Measurements from ENCODE around the gene JPH4. TPM values are rescaled to one million over a fixed set of nuclear protein-coding genes. Genes with fewer than 3 reads are reported as not detected.
A peak's percentile ranks its signal among the peaks of the same experiment; 100 is the strongest.

The JPH4 gene
- total RNA-seq, 1 donor from 2014 or later = 0.19 TPM

DNA sequence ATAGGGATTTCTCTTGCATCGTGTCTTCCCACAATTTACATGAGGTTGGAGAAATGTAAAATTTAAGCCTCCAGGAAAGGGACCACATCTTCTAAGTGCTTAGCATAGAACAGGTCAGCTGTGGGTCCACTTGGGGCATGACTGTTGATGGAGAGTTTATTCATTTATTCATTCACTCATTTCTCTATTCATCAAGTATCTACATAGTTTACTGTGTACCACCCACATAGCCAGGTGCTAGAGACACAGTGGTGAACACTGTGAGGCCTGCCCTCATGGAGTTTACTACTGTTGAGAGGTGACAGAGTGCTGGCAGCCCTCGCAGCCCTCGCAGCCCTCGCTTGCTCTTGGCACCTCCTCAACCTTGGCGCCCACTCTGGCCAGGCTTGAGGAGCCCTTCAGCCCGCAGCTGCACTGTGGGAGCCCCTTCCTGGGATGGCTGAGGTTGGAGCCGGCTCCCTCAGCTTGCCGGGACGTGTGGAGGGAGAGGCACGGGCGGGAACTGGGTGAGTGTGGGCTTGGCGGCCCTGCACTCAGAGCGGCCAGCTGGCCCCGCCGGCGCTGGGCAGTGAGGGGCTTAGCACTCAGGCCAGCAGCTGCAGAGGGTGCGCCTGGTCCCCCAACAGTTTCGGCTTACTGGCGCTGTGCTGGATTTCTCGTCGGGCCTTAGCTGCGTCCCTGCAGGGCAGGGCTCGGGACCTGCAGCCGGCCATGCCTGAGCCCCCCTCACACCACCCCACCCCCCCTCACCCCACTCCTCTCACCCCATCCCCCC lies 1.7 kb upstream of the JPH4 start:
- no peaks in the 10 kb centered on the region for H3K36me3 ChIP-seq
- DNase-seq = no peak
- H3K4me1 ChIP-seq = peaks cover 18% of the 10 kb centered on the region
- no peak overlapping the region for H3K27ac ChIP-seq (replicated peaks)
- H3K9me3 ChIP-seq (replicated peaks) = no peaks in the 10 kb centered on the region
- peaks cover 79% of the 10 kb centered on the region for H3K27me3 ChIP-seq (ENCODE audit: low read depth)
- TF ChIP-seq, protein P1, sequence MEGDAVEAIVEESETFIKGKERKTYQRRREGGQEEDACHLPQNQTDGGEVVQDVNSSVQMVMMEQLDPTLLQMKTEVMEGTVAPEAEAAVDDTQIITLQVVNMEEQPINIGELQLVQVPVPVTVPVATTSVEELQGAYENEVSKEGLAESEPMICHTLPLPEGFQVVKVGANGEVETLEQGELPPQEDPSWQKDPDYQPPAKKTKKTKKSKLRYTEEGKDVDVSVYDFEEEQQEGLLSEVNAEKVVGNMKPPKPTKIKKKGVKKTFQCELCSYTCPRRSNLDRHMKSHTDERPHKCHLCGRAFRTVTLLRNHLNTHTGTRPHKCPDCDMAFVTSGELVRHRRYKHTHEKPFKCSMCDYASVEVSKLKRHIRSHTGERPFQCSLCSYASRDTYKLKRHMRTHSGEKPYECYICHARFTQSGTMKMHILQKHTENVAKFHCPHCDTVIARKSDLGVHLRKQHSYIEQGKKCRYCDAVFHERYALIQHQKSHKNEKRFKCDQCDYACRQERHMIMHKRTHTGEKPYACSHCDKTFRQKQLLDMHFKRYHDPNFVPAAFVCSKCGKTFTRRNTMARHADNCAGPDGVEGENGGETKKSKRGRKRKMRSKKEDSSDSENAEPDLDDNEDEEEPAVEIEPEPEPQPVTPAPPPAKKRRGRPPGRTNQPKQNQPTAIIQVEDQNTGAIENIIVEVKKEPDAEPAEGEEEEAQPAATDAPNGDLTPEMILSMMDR (IDR thresholded peaks at IDR 0.05; ENCODE audit: borderline replicate concordance) = no peak
- intact Hi-C loops (cut with micrococcal nuclease) = no loop called here
- no peak overlapping the region for H3K4me3 ChIP-seq

DNA sequence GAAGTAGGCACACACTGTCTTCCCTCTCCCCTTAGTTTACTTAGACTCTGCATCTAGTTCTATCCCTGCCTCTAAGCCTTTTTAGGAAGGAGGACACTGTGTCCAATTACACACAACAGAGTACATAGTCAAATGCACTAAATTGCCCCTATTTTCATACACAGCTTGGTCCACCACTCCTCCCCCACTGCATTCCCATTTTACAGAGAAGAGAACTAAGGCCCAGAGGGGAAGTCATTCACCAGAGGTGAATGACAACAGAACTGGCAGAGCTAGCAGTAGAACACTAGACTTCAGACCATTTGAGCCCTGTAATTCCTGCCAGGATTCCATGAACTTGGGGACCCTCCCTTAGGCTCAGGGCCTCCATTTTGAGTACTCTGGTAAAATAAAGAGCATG lies 1.1 kb upstream of the JPH4 start:
- H3K27me3 ChIP-seq (ENCODE audit: low read depth) = peaks cover 85% of the 10 kb centered on the region
- DNase-seq = no peak
- intact Hi-C loops (cut with micrococcal nuclease) = no loop called here

DNA sequence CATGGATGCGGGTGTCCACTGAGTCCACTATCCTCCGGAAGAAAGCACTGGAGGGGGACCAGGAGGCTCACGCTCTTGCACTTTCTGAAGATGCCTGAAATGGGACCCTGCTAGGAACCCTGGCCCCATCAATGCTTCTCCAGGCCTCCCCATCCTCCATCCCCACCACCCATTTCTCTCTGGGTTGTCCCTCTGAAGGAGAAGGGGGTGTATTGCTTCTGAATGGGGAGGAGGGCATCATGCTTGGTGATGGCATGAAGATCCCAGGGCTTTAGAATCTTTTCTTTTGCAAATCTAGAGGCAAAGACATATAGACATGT lies 681 bp upstream of the JPH4 start:
- TF ChIP-seq, protein P1 (IDR thresholded peaks at IDR 0.05; ENCODE audit: borderline replicate concordance) = no peak
- no peak for DNase-seq
- no peak overlapping the region for H3K27ac ChIP-seq (replicated peaks)
- H3K36me3 ChIP-seq = no peaks in the 10 kb centered on the region
- no peaks in the 10 kb centered on the region for H3K9me3 ChIP-seq (replicated peaks)
- peaks cover 90% of the 10 kb centered on the region for H3K27me3 ChIP-seq (ENCODE audit: low read depth)
- H3K4me1 ChIP-seq = peaks cover 18% of the 10 kb centered on the region
- intact Hi-C loops (cut with micrococcal nuclease) = no loop called here
- H3K4me3 ChIP-seq = no peak overlapping the region

More for the DNA sequence above, 1.1 kb upstream of the JPH4 start:
- TF ChIP-seq, protein P1 (IDR thresholded peaks at IDR 0.05; ENCODE audit: borderline replicate concordance) = no peak
- Histone ChIP-seq H3K9me3 (replicated peaks) (no peaks in the 10 kb centered on the region), H3K36me3 (no peaks in the 10 kb centered on the region), H3K27ac (replicated peaks) (no peak overlapping the region), H3K4me1 (peaks cover 18% of the 10 kb centered on the region), H3K4me3 (no peak overlapping the region)

DNA sequence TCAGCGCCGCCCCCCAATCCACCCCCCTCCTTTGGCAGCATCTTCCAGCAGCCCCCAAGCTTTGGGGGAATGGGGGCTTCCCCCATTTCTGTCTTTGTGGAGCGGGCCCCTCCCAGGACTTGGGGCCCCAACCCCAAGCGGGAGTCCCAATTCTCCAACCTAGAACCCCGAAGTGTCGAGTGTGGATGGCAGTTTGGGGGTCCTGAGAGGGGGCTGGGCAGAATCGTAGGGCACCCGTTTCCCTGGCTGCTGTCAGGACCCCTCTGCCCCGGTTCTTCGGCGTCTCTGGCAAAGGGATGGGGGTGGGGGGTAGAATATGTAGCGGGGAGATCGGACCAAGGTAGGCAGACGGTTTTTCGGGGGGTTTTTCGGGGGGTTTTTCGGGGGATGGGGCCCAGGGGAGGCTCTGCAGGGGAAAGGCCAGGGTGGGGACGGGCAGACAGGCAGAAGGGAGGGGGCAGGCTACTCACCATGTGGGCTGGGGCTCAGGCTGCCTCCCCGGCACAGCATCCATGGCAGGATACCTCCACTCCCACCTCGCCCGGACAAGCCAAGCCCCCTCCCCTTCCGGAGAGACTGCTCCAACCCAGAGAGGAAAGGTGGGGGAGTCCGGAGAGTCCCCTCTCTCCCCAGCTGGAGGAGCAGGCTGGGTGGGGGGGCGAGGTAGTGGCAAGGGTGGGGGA lies 739 bp downstream of the JPH4 start:
- DNase-seq = no peak
- Histone ChIP-seq H3K36me3 (no peaks in the 10 kb centered on the region), H3K4me3 (peak overlapping the region; percentile 57), H3K4me1 (peaks cover 18% of the 10 kb centered on the region), H3K27me3 (ENCODE audit: low read depth) (peaks cover 96% of the 10 kb centered on the region), H3K27ac (replicated peaks) (no peak overlapping the region), H3K9me3 (replicated peaks) (no peaks in the 10 kb centered on the region)
- intact Hi-C loops (cut with micrococcal nuclease) = no loop called here
- TF ChIP-seq, protein P1 (IDR thresholded peaks at IDR 0.05; ENCODE audit: borderline replicate concordance) = no peak

DNA sequence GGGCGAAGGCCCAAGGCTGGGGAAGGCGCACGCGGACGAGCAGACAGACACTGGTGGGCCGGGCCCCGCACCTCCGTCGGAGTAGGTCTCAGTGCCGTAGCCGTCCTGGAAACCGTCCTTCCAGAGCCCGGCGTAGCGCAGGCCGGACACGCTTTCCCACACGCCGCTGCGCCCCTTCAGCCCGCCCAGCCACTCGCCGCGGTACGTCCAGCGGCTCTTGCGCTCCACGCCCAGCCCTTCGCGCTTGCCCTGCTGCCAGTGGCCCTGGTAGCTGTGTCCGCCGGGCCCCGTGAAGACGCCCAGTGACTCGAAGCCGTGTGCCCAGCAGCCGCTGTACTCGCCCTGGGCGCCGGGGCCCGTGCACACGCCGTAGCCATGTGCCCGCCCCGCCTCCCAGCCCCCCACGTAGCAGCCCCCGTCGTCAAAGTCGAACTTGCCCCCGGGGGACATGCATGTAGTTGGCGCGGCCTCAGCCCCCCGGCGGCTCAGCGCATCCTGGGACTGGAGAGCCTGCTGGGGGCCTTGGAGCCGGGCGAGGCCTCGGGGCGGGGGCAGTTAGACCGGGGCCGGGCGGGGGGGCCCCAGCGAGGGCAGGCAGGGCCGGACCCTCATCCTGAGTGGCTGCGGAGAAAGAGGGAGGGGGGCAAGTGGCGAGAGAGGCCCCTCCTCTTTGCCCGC lies 1.4 kb downstream of the JPH4 start:
- H3K36me3 ChIP-seq = no peaks in the 10 kb centered on the region
- peaks cover 18% of the 10 kb centered on the region for H3K4me1 ChIP-seq
- intact Hi-C loops (cut with micrococcal nuclease) = no loop called here
- peaks cover 96% of the 10 kb centered on the region for H3K27me3 ChIP-seq (ENCODE audit: low read depth)
- TF ChIP-seq, protein P1 (IDR thresholded peaks at IDR 0.05; ENCODE audit: borderline replicate concordance) = no peak
- H3K27ac ChIP-seq (replicated peaks) = no peak overlapping the region
- H3K4me3 ChIP-seq = peak overlapping the region; percentile 57
- DNase-seq = no peak
- no peaks in the 10 kb centered on the region for H3K9me3 ChIP-seq (replicated peaks)
